NCI-H345 (cell line): ENCODE measurements around the gene SYTL3.
"Not testable (repeated sequence)": the region's sequence is repeated elsewhere in the genome, so short reads cannot be mapped to it uniquely, and the experiment has no call there.

Experiments
- DNase-seq: peaks from one replicate; lab custom pipeline; 2025; lab: John Stamatoyannopoulos, UW

Gene SYTL3

DNA sequence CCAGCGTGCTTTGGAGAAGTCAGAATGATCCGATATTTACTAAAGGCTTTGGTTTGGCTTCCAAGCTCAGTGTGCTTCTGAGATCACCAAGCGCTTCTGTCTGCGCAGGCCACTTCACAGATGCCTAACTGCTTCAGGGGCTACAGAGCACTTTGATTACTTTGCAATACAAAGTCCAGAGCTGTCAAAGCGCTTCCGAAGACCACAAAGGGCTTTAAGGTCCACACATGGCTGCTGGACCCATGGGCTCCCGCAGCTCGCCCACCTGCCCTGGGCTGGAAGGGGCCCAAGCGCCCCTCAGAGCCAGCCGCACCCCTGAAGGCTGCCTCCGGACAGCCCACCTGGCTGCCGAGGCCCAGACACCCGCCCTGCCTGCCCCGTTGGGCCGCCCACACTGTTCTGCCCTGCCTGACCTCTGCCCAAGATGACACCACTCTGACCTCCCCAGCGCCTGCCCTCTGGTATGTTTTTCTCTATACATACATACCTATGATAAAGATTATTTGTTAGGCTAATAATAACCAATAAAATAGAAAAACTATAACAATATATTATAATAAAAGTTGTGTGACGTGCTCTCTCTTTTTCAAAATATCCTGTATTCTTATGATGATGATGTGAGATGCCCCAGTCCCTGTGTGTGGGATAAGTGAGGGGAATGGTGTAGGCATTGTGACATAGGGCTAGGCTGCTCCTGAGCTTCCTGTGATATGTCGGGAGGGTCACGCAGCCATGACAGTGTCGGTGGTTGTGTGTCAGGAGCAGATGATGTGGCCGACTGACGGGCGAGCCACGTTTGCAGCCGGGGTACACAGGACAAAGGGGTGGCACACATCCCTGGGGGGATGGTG is 27.9 kb upstream of the SYTL3 start:
- no peak for DNase-seq

DNA sequence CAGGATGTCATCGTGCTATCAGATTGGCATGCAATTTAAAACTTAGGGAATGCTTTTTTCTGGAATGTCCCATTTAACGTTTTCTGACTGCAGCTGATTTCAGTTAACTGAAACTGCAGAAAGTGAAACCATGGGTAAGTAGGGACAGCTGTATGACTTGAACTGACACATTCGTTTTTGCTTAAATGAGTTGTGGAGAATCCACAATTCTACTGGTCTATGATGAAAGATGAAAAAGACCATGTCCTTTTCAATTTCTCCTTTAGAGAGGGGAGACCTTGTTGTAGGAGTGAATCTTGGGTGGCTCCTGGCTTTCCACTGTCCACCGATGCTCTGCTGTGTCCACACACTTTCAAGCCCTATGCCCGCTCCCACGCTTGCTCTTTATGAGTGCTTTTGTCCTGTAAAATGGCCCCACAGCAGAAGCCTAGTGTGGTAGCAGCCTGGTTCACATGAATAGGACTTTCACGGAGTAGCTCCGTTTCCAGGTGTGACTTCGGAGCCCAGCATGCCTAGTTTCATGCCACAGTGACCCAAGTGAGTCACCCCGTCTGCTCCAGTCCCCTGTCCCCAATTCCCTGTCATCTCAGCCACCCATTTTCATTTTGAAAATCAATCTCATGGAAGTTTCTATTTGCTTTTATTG is 27.2 kb upstream of the SYTL3 start:
- DNase-seq = no peak

DNA sequence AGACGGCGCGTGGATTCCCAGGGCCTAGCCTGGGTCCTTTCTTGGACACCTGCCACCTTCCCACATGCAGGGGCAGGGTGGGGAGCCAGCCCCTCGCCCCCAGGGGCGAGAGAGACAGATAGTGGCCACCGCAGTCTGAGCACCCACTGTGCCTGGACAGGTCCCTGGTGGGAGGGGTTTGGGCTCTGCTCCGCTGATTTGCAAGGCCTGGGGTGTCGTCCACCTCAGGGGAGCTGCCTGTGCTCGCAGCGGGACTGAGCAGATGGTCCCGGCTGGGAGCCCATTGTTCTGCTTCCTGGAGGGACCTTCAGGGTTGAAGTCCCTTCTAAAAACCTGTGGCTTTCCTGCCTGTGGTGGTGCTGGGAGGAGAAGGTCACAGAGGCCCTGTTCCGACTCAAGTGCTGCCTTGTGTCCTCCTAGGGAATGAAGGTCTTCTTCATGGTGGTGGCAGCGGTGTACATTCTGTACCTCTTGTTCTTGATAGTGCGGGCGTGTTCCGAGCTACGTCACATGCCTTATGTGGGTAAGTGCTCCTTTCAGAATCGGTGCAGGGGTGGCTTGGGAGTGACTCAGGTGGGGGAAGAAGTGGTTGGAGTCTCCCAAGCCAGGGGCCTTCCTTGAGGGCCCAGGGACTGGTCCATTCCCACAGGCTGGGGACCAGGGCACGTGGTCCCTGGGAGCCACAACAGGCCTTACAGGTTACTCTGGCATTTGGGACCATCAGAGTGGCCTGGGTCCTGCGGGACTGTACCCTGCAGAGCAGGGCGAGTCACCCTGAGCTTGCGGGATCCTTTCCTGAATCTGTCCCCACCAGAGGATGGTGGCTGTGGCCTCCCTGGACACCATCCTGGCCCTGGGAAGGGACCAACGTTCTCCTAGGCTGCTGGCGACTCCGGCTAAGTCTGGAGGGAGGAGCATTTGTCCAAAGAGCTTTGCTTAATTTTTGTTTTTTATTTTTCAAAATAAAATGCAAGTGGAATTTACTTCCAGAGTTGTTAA is 24.9 kb upstream of the SYTL3 start:
- peak; percentile 46 for DNase-seq

DNA sequence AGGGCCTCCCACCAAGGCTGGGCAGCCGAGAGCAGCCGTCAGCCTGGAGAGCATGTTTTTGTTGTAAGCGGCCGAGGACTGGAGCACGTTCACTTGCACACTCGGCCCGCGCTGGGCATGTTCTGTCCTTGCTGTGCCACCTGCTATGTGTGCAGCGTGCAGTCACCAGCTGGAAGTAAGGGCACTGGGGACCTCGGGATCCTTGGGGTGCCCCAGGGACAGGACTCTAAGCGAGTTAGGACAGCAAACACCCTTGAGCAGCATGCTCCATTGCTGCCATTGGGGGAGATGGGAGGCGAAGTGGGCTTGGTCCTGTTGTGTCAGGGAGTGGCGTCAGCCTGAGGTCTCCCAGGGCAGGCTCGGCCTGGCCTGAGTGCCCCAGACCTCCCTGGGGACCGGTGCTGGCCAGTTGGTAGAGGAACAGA is 24.0 kb upstream of the SYTL3 start:
- DNase-seq = no peak

DNA sequence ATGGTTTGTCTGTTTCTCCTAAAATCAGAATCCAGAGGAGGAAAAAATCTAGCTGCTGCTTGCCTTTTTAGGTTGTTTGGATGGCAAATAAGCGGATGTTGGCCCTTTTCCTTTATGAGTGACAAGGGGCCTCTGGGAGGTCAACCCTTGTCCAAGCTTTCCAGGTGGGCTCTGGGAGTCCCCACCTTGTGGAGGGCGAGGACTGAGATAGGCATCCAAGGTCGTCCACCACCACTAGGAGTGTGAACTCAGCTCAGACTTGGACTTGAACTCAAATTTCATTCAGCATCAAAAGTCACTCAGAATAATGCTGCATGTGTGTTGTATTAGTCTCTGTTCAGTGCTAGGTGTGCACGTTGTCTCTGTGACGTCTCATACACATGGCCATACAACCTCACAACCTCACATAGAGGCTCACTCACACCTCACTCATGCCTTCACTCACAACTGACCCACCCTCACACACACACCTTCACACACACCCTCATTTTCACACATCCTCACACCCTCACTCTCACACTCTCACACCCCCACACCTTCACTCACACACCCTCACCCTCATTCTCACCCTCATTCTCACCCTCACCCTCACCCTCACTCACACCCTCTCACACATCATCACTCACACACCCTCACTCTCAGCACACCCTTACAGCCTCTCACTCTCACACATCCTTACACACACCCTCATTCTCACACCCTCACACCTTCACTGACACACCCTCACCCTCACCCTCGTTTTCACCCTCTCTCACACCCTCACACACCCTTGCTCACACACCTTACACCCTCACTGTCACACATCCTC is 23.3 kb upstream of the SYTL3 start:
- no peak for DNase-seq

DNA sequence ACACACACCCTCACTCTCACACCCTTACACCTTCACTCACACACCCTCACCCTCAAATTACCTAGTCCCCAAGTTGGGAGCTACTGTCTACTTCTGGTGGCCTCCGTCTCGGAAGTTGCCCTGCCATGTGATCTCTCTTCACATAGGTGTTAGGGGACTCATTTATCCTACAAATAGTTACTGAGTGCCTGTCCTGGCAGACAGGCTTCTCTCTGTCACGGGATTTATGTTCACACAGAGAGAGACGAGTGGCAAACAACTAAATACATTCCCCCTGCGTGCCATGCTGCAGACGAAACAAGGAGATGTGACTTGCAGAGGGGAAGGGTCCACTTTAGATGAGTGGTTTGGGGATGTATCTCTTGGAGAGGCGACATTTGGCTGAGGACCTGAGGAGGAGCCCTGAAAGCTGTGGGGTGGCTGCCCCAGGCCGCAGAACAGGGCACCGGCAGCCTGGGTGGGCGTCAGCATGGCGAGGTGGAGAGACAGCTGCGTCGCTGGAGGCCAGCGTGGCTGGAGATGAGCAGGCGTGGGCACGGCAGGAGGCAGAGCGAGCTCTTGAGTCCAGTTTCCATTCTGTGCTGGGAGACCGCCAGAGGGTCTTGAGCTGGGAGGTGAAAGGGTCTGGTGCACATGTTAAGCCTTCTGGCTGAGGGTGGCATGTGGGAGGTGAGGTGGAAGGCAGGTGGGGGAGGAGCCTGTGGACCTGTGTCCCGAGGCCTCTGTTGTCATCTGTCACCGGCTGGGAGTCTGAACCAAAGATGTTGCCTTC is 22.5 kb upstream of the SYTL3 start:
- DNase-seq = no peak

DNA sequence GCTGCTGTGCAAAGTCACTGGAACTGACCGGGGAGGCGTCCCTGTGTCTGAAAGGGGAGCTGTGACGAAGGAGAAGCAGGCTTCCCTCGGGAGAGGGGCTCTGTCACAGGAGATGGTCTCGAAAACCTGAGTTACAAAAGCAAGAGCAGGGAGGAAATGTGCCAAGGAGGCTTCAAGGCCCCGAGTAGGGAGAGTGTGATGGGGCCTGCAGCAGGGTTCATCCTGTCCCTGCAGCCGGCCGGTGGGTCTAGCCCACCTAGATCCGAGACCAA is 22.0 kb upstream of the SYTL3 start:
- DNase-seq = no peak

DNA sequence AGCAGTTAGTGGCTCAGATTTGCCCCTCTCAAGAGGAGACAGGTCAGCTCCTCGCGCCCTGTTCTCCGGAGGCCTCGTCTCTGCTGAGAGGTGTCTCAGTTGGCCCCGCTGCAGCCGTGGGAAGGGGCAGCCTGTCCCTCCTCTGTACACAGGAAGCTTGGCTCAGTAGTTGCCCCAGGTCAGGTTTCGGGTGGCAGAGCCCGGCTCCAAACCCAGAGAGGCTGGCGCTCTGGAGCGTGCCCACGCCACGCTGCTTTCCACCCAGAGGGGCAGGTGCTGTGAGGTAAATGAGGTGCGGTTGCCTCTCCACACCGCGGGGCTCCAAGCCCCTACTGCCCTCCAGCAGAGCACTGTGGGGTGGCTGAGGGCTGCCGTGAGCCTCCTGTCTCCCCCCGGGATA is 21.3 kb upstream of the SYTL3 start:
- DNase-seq = no peak

DNA sequence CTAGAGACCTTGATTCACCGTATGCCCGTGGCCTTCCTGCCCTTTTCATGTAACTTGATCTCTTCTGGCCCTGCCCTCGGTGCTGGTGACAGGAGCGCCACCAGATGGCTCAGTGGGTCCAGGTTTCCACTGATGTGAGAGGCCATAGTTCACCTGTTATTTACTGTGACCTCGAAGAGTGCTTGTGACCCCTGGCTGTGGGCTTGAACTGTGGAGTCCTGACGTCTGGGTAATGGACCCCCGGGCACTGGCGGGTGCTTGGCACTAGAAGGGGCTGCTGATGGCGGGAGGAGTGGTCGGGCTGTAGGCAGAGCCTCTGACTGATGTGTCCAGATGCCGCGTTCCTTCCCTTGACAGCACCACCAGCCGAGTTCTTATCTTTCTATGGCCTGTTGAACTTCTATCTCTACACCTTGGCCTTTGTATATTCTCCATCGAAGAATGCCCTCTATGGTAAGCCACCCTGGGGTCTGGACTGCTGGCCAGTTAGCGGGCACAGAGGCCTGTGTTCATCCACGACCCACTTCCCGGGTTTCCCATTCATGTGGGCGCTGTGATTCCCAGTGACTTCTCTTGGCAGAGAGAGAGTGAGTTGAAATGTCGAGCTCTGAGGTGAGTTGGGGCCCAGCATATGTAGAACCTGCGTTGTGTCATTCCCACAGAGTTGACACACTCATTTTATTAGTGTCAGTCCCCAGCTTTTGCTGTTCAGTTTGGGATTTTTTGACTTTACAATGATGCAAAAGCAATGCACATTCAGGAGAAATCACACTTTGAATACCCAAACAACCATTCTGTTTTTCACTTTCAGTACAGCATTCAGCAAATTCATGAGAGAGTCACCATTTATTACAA is 20.3 kb upstream of the SYTL3 start:
- no peak for DNase-seq

DNA sequence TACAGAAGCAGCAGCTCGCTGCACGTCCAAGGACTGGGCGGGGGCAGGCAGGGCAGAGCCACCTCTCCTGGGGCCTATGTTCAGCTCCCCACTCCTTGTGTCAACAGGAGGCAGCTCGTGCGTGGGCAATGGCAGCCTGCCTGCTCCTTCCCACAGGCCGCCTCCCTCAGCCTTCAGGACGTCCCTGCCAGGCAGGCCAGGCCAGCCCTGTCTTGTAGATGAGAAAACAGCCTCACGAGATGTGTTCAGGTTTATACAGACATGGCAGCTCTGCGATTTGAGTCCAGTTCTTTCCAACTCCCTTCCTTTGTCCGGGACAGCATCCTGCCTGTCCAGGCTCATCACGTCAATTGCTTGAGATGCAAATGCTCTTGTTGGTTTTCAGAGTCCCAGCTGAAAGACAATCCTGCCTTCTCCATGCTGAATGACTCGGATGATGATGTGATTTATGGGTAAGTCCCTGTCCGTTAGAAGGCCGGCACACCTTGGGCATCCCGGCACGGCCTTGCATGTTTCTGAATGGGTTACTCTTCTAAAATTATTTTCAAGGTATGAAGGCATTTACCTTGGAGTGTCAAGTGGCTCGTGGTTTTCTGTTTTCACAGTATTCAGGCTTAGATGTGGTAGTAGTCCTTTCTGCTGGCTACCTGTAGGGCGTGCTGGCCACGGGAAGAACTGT is 18.8 kb upstream of the SYTL3 start:
- DNase-seq = no peak

DNA sequence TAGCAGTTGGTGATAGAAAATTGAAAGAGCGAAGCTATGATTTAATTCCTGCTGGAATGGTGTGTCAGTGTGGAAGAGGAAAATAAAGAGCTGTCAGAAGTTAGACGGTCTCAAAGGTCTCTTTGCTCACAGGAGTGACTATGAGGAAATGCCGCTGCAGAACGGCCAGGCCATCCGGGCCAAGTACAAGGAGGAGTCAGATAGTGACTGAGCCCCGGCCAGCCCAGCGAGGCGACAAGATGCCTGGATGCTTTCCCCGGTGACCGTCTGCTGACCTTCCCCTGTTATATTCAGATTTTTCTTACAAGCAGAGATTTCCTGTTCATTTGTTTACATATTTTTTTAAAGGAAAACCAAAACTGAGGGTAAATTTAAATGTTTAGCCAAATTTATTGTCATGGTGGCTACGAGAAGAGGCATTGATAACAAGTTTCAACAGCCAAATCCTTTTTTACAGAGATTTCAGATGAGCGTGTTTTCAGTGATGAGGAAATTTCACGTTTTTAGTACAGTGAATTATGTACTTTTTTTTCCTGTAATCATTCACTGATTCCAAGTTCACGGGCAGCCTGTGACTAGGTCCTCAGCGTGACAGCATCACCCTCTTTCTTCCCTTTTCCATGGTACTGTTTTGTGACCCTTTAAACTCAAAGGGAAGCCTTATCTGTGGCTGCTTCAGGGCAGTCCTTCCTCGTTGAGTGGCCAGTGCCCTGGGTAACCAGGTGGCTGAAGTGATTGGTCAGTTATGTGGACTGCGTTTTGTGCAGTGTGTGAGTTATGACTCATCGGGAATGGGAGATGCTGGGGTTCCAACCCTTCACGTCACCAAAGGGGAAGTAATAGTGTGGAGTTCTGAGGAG is 17.9 kb upstream of the SYTL3 start:
- no peak for DNase-seq

DNA sequence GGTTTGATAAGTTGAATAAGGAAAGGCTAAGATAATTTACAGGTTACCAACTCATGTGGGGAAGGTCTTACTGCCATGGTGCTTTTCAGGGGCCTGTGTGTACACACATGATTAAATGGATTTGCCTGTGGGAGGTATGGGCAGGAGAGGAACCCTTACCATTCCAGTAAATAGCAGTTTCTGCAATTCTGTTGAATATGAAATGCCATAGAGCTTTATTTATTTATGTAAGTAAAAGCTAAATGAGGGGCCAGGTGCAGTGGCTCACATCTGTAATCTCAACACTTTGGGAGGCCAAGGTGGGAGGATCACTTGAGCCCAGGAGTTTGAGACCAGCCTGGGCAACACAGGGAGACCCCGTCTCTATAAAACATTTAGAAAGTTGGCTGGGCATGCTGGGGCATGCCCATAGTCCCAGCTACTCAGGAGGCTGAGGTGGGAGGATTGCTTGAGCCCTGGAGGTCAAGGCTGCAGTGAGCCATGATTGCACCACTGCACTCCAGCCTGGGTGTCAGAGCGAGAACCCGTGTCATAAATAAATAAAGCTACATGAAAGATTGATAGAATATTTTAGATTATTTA is 17.2 kb upstream of the SYTL3 start:
- not testable (repeated sequence) for DNase-seq

DNA sequence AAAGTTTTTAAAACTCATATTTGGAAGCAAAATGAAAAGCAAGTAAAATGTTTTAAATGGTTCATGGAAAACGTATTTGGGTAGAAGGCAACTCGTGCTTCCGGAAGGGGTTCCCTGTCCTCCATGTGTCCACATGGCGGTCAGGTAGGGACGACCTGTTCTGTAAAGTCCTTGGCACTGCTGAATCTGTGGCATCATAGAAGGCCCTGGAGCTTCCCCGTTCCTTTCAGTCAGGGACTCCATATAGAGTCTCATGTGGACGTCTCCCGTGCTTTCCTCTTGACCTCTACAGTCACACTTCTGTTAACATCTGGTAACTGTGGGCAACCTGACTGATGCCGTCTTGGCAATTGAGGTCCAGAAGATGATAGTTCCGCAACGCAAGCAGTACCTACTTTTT is 16.7 kb upstream of the SYTL3 start:
- DNase-seq = no peak

DNA sequence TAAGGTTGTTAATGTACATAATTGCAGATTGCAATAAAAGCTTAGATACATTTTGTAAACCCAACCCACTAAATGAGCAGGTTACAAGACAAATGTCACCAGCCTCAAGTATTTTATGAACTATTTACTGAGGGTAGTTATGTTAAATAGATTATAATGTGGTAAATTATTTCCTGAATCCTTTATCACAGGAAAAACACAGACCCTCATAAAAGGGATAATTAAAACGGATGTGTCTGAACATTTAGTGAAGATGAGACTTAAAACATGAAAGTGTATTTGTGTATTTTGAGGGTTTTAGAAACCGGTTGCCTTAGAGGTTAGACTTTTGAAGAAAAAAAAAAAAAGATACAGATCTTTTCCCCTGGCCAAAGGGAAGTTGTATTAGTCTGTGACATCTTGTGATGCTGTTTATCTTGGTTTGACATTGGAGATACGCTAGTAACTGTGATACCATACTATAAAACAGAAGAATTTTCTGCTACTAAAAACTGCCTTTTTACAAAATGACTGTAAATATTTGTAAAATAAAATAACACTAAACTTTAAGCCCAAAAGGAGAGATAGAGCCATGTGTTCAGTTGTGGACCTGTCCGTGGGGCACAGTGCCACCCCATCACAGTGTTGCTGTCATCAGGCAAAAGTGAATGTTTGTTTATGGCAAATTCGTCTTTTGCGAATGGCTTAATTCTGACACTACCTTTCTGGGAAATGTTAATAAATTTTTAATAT is 15.0 kb upstream of the SYTL3 start:
- DNase-seq = no peak

DNA sequence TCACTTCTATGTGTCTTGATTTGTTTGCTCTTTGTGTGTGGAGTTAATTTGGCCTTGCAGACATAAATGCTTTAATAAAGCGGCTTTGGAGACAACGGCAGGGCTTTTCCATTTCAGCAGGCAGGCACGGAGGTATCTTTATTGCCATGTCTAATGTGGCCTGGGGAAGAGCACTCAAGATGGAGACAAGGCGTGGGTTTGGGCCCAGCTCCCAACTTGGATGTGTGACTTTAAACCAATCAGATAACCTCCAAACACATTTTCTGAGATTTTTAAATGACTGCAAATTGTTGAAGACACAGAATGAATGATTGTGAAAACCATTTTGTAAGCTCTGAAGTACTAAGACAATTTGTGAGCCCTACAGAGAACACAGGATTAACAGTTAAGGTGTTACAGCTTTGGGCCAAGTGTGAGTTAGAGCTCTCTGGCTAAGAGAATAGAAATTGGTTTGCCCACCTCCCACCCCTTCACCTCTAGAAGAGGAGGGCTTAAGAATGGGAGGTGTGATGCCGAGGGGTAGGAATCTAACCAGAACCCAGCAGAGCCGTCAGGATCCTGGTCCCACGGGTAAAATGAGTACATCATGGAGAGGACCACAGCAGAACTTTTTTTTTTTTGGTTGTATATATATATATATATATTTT is 14.3 kb upstream of the SYTL3 start:
- DNase-seq = no peak

DNA sequence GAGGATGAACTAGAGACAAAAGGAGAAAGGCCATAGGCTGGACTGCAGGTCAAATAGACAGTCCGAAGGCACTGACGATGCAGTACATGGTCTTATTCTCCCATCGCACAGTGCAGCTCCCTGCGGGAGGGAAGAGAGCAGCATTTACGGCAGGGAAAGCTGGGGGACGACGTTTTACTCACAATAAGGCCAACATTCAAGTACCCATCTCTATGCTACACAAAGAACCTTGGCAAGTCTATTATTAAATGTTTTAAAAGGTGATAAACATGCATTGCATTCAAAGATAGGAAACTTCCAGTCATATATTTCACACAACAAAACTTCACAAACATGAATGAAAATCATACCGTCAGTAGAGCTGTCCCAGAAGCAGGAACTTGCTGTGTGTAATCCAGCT is 13.1 kb upstream of the SYTL3 start:
- DNase-seq = no peak

DNA sequence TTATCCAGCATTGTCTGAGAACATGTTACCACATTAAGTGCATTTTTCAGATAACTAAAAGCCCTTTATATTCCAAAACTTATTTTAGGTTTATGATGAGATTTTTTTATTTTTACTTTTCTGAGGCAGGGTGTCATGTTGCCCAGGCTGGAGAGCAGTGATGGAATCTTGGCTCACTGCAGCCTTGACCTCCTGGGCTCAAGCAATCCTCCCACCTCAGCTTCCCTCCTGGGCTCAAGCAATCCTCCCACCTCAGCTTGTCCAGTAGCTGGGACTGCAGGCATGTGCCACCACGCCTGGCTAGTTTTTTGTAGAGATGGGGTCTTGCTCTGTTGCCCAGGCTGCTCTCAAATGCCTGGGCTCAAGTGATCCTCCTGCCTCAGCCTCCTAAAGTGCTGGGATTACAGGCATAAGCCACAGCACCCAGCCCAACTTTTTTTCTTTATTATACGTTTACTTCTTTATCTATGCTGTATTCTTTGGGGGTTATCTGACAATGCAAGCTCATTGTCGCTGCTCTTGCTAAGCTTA is 11.5 kb upstream of the SYTL3 start:
- DNase-seq = no peak
